Measurements from ENCODE around the gene CHRD.

CHRD gene

GRCh38 chr3:184341925-184342324 lies 37.9 kb upstream of the CHRD start:
- no peak overlapping the region for H3K27ac ChIP-seq
- TF ChIP-seq, protein P1, sequence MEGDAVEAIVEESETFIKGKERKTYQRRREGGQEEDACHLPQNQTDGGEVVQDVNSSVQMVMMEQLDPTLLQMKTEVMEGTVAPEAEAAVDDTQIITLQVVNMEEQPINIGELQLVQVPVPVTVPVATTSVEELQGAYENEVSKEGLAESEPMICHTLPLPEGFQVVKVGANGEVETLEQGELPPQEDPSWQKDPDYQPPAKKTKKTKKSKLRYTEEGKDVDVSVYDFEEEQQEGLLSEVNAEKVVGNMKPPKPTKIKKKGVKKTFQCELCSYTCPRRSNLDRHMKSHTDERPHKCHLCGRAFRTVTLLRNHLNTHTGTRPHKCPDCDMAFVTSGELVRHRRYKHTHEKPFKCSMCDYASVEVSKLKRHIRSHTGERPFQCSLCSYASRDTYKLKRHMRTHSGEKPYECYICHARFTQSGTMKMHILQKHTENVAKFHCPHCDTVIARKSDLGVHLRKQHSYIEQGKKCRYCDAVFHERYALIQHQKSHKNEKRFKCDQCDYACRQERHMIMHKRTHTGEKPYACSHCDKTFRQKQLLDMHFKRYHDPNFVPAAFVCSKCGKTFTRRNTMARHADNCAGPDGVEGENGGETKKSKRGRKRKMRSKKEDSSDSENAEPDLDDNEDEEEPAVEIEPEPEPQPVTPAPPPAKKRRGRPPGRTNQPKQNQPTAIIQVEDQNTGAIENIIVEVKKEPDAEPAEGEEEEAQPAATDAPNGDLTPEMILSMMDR (IDR thresholded peaks at IDR 0.05): no peak
- no peak for TF ChIP-seq ZFX (IDR thresholded peaks at IDR 0.05; ENCODE audit: borderline replicate concordance)

- H3K27ac ChIP-seq: no peak overlapping the region
- TF ChIP-seq, protein P1 (IDR thresholded peaks at IDR 0.05): no peak
- TF ChIP-seq ZFX (IDR thresholded peaks at IDR 0.05; ENCODE audit: borderline replicate concordance): no peak
Measured at GRCh38 chr3:184343200-184343876, 36.5 kb upstream of the CHRD start.

GRCh38 chr3:184344579-184345316 lies 35.1 kb upstream of the CHRD start:
- TF ChIP-seq ZFX (IDR thresholded peaks at IDR 0.05; ENCODE audit: borderline replicate concordance): no peak
- TF ChIP-seq, protein P1 (IDR thresholded peaks at IDR 0.05): no peak
- peak overlapping the region; percentile 75 for H3K27ac ChIP-seq

DNA sequence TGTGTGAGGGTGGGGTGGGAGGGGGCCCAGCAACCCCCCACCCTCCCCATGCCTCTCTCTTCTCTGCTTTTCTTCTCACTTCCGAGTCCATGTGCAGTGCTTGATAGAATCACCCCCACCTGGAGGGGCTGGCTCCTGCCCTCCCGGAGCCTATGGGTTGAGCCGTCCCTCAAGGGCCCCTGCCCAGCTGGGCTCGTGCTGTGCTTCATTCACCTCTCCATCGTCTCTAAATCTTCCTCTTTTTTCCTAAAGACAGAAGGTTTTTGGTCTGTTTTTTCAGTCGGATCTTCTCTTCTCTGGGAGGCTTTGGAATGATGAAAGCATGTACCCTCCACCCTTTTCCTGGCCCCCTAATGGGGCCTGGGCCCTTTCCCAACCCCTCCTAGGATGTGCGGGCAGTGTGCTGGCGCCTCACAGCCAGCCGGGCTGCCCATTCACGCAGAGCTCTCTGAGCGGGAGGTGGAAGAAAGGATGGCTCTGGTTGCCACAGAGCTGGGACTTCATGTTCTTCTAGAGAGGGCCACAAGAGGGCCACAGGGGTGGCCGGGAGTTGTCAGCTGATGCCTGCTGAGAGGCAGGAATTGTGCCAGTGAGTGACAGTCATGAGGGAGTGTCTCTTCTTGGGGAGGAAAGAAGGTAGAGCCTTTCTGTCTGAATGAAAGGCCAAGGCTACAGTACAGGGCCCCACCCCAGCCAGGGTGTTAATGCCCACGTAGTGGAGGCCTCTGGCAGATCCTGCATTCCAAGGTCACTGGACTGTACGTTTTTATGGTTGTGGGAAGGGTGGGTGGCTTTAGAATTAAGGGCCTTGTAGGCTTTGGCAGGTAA lies 34.3 kb upstream of the CHRD start:
- peak overlapping the region; percentile 75 for H3K27ac ChIP-seq
- TF ChIP-seq ZFX (IDR thresholded peaks at IDR 0.05; ENCODE audit: borderline replicate concordance): no peak
- TF ChIP-seq, protein P1 (IDR thresholded peaks at IDR 0.05): peak; percentile 84

DNA sequence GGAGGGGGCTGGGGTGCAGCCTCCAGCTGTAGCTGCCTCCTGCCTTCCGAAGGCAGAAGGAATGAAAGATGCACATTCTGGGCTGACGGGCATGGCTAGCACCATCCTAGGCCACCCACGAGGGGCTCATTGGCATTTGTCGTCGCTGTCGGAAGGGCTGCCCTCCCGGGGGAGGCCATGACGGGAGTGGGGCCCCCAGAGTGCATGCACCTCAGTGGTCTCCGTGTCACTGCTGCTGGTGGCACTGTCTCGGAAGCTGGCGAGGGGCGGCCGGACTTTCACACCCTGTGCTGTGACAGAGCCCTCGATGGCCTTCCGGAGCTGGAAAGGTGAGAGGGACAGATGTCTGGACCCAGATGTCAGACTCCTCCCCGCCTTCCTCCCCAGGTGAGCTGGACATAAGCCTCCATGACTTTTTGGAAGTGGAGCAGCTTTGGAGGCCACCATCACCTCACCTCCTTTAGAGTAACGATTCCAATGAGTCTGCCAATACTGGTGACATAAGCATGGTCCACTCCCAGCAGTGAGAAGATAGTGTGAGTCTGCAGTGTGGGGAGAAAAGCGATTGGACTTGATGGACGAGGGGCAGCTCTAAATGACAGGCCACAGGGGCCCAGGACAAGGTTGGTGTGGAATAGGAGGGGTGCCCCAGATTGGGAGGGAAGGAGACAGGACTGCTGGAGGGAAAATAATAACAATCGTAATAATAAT lies 33.2 kb upstream of the CHRD start:
- peak overlapping the region; percentile 75 for H3K27ac ChIP-seq
- no peak for TF ChIP-seq ZFX (IDR thresholded peaks at IDR 0.05; ENCODE audit: borderline replicate concordance)

- TF ChIP-seq, protein P1 (IDR thresholded peaks at IDR 0.05): no peak
- no peak for TF ChIP-seq ZFX (IDR thresholded peaks at IDR 0.05; ENCODE audit: borderline replicate concordance)
Measured at GRCh38 chr3:184347321-184348056, 32.4 kb upstream of the CHRD start.

DNA sequence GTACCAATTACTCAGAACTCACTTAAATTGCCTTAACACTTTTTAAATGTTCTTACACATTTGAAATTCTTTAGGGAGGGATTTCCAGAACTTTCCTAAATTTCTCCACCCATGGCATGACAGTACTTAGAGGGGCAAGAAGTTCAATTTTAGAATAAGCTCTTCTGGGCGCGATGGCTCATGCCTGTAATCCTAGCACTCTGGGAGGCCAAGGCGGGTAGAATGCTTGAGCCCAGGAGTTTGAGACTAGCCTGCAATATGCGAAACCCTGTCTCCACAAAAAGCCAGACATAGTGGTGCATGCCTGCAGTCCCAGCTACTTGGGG lies 31.8 kb upstream of the CHRD start:
- TF ChIP-seq ZFX (IDR thresholded peaks at IDR 0.05; ENCODE audit: borderline replicate concordance): no peak
- TF ChIP-seq, protein P1 (IDR thresholded peaks at IDR 0.05): no peak
- H3K27ac ChIP-seq: peak overlapping the region; percentile 75

More at GRCh38 chr3:184347321-184348056, 32.4 kb upstream of the CHRD start:
- peak overlapping the region; percentile 75 for H3K27ac ChIP-seq
